ENCODE data around the gene GJB6. TPM values are rescaled to one million over a fixed set of nuclear protein-coding genes. Genes with fewer than 3 reads are reported as not detected.

GJB6 gene
- total RNA-seq, 1 experiment from 2014 or later = 0.84 TPM

GRCh38 chr13:20192836-20193161 lies 39.3 kb downstream of the GJB6 start, which contains the start of gene GJB2:
Gene GJB2 (minus strand): TSS chr13:20192938. CDS start chr13:20189581, 3,357 bp downstream.
- no peaks in the 10 kb centered on the region for H3K27me3 ChIP-seq (ENCODE audit: low read length)
- peak within 1 kb of the TSS; percentile 69 for H2AFZ ChIP-seq (ENCODE audit: low read length)
- DNase-seq = peak; percentile 49
- TF ChIP-seq EZH2 (IDR thresholded peaks at IDR 0.05; ENCODE audit: low read length, unreplicated experiment) (no peak), CTCF (conservative IDR thresholded peaks at IDR 0.05; ENCODE audit: low read depth, low read length) (no peak), EZH2phosphoT487 (IDR thresholded peaks at IDR 0.05; ENCODE audit: borderline replicate concordance, low read length) (no peak)
- POLR2A ChIA-PET (ENCODE audit: unreplicated experiment) = no interaction called here
- peak within 1 kb of the TSS; percentile 79 for H3K9ac ChIP-seq (ENCODE audit: low read length)
- no peaks in the 10 kb centered on the region for H3K9me3 ChIP-seq (ENCODE audit: low read length)
- ATAC-seq = peak; percentile 35
- H3K9me2 ChIP-seq (replicated peaks; ENCODE audit: low read length) = no peaks in the 10 kb centered on the region
- no peaks in the 10 kb centered on the region for H3F3A ChIP-seq (ENCODE audit: low read length, unreplicated experiment)
- H4K20me1 ChIP-seq (ENCODE audit: low read length) = no peaks in the 10 kb centered on the region
- peaks cover 39% of the 10 kb centered on the region for H3K79me2 ChIP-seq (ENCODE audit: low read length)
- peaks cover 35% of the 10 kb centered on the region for H3K4me1 ChIP-seq (ENCODE audit: insufficient read depth, low read length)
- H3K4me3 ChIP-seq (ENCODE audit: low read length) = peak within 1 kb of the TSS; percentile 73
- H3K27ac ChIP-seq (ENCODE audit: low read length) = peak within 1 kb of the TSS; percentile 86
- peaks cover 17% of the 10 kb centered on the region; the same call in 1 of the 2 replicates for H3K36me3 ChIP-seq (ENCODE audit: low read depth, low read length)
- H3K4me2 ChIP-seq (ENCODE audit: low read length) = peak within 1 kb of the TSS; percentile 87
- intact Hi-C loops (cut with micrococcal nuclease) = loop anchor here (5.0 kb wide), 5 partner anchors 180 to 580 kb away; partner anchors contain the start of genes EEF1AKMT1 and IFT88
- CTCF ChIA-PET = interaction anchor here (0.5 to 0.7 kb wide), 3 partner anchors 114 to 333 kb away, joined by 3 to 5 read pairs (median 5); partner anchors contain the start of gene CRYL1
- no TSS peak for BruUV-seq (replicated peaks)

GRCh38 chr13:20192158-20192835 lies 39.8 kb downstream of the GJB6 start:
- POLR2A ChIA-PET (ENCODE audit: unreplicated experiment) = interaction anchor here (0.9 kb wide), 1 partner anchor 72 kb away, joined by 4 read pairs; no protein-coding TSS in a partner anchor
- CTCF ChIA-PET = interaction anchor here (0.5 to 0.7 kb wide), 3 partner anchors 115 to 333 kb away, joined by 3 to 5 read pairs (median 5); partner anchors contain the start of gene CRYL1

More at GRCh38 chr13:20192158-20192835, 39.8 kb downstream of the GJB6 start:
- peaks cover 17% of the 10 kb centered on the region; the same call in 1 of the 2 replicates for H3K36me3 ChIP-seq (ENCODE audit: low read depth, low read length)
- no TSS peak for BruUV-seq (replicated peaks)
- peak overlapping the region; percentile 73 for H3K4me3 ChIP-seq (ENCODE audit: low read length)
- H3K27me3 ChIP-seq (ENCODE audit: low read length) = no peaks in the 10 kb centered on the region
- intact Hi-C loops (cut with micrococcal nuclease) = loop anchor here (5.0 kb wide), 5 partner anchors 180 to 580 kb away; partner anchors contain the start of genes EEF1AKMT1 and IFT88
- H3K4me2 ChIP-seq (ENCODE audit: low read length) = peak overlapping the region; percentile 87
- ATAC-seq (peak; percentile 28), DNase-seq (peak; percentile 65)
- peak overlapping the region; percentile 86 for H3K27ac ChIP-seq (ENCODE audit: low read length)
- TF ChIP-seq CTCF (conservative IDR thresholded peaks at IDR 0.05; ENCODE audit: low read depth, low read length) = no peak
- no peak for TF ChIP-seq EZH2 (IDR thresholded peaks at IDR 0.05; ENCODE audit: low read length, unreplicated experiment)
- no peak for TF ChIP-seq EZH2phosphoT487 (IDR thresholded peaks at IDR 0.05; ENCODE audit: borderline replicate concordance, low read length)
- H3K4me1 ChIP-seq (ENCODE audit: insufficient read depth, low read length) = peaks cover 31% of the 10 kb centered on the region
- peak overlapping the region; percentile 79 for H3K9ac ChIP-seq (ENCODE audit: low read length)
- no peaks in the 10 kb centered on the region for H3F3A ChIP-seq (ENCODE audit: low read length, unreplicated experiment)
- H3K9me3 ChIP-seq (ENCODE audit: low read length) = no peaks in the 10 kb centered on the region
- H4K20me1 ChIP-seq (ENCODE audit: low read length) = no peaks in the 10 kb centered on the region
- peaks cover 39% of the 10 kb centered on the region for H3K79me2 ChIP-seq (ENCODE audit: low read length)
- no peaks in the 10 kb centered on the region for H3K9me2 ChIP-seq (replicated peaks; ENCODE audit: low read length)
- peak overlapping the region; percentile 69 for H2AFZ ChIP-seq (ENCODE audit: low read length)
